Parathyroid adenoma (tissue), 2 donors: ENCODE measurements around the gene NOTCH1.

Experiments used
- H2AFZ ChIP-seq: fragments of 300-600 bp; sonication (generic); one replicate; pipeline ENCODE4 v1.7.0; 2017; ENCODE audit warnings: antibody characterized with exemption, mild to moderate bottlenecking
- H3K27ac ChIP-seq: fragments of 300-600 bp; sonication (generic); one replicate; pipeline ENCODE4 v1.7.0; 2017
- H3K27me3 ChIP-seq: fragments of 300-600 bp; sonication (generic); one replicate; pipeline ENCODE4 v1.7.0; 2017; ENCODE audit warnings: low read length; ENCODE audit not compliant: control insufficient read depth, insufficient read depth
- H3K36me3 ChIP-seq: fragments of 300-600 bp; sonication (generic); one replicate; pipeline ENCODE4 v1.7.0; 2017; ENCODE audit warnings: low read length; ENCODE audit not compliant: control insufficient read depth, insufficient read depth
- H3K4me1 ChIP-seq: fragments of 300-600 bp; sonication (generic); one replicate; pipeline ENCODE4 v1.7.0; 2017; ENCODE audit warnings: control low read depth
- H3K4me2 ChIP-seq: fragments of 300-600 bp; sonication (generic); one replicate; pipeline ENCODE4 v1.7.0; 2017; ENCODE audit warnings: low read length
- H3K4me3 ChIP-seq: fragments of 300-600 bp; sonication (generic); one replicate; pipeline ENCODE4 v1.7.0; 2017; ENCODE audit warnings: low read depth, low read length
- H3K79me2 ChIP-seq: fragments of 300-600 bp; sonication (generic); one replicate; pipeline ENCODE4 v1.7.0; 2017; ENCODE audit warnings: control low read depth
- H3K9ac ChIP-seq: fragments of 300-600 bp; sonication (generic); one replicate; pipeline ENCODE4 v1.7.0; 2017; ENCODE audit warnings: mild to moderate bottlenecking
- H3K9me3 ChIP-seq: fragments of 300-600 bp; sonication (generic); one replicate; pipeline ENCODE4 v1.7.0; 2017; ENCODE audit warnings: low read length; ENCODE audit not compliant: control insufficient read depth
- TF ChIP-seq, protein P1 (sequence below): fragments of 300-600 bp; sonication (generic); IDR thresholded peaks from one replicate; pipeline ENCODE4 v1.7.0; 2017; ENCODE audit warnings: antibody characterized with exemption, mild to moderate bottlenecking
- donor health status: primary hyperparathyroidism.

The NOTCH1 gene

DNA sequence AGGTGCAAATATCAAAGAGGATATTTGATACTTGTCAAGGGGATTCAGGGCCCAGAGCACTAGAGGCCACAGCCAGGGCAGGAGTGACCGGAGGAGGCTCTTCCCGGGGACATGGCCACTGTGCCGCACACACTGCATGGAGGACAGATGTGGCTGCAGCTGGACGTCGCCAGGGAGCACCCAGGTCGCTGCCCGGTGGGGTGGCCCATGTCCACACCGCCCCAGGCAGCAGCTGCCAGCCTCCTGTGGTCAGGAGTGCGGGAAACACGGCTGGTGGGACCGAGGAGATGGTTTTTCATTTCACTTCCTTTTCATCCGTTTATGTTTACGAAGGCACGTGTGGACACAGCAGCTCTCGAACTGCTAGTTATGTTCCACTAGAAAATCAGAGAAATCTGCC, 78.1 kb downstream of the NOTCH1 start:
- H3K4me1 ChIP-seq, result no peaks in the 10 kb centered on the region
- H3K9me3 ChIP-seq, result no peaks in the 10 kb centered on the region
- no peak overlapping the region for H3K4me3 ChIP-seq
- no peaks in the 10 kb centered on the region for H3K27me3 ChIP-seq
- H2AFZ ChIP-seq, result no peak overlapping the region
- no peaks in the 10 kb centered on the region for H3K36me3 ChIP-seq
- no peak overlapping the region for H3K4me2 ChIP-seq
- no peak overlapping the region for H3K27ac ChIP-seq
- peaks cover 4% of the 10 kb centered on the region for H3K79me2 ChIP-seq
- TF ChIP-seq, protein P1, sequence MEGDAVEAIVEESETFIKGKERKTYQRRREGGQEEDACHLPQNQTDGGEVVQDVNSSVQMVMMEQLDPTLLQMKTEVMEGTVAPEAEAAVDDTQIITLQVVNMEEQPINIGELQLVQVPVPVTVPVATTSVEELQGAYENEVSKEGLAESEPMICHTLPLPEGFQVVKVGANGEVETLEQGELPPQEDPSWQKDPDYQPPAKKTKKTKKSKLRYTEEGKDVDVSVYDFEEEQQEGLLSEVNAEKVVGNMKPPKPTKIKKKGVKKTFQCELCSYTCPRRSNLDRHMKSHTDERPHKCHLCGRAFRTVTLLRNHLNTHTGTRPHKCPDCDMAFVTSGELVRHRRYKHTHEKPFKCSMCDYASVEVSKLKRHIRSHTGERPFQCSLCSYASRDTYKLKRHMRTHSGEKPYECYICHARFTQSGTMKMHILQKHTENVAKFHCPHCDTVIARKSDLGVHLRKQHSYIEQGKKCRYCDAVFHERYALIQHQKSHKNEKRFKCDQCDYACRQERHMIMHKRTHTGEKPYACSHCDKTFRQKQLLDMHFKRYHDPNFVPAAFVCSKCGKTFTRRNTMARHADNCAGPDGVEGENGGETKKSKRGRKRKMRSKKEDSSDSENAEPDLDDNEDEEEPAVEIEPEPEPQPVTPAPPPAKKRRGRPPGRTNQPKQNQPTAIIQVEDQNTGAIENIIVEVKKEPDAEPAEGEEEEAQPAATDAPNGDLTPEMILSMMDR, result no peak
- H3K9ac ChIP-seq, result no peak overlapping the region

DNA sequence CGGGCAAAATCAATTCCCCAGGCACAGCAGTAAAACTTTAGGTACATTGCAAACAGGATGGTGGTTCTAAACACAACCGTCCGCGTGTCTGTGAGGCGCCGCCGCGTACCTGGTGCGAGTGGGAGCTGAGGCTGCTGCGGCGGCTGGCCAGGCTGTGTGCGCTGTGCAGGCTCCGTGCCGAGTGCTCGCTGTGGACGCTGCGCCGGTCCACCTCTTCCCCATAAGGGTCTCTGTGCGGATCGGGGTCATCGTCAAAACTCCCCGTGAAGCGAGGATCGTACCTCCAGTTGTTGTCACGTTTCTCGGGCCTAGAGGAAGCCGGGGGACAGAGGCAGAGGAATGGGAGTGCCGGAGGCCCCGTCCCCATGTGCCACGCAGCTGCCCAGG, 79.7 kb downstream of the NOTCH1 start:
- Histone ChIP-seq H2AFZ (no peak overlapping the region), H3K9me3 (no peaks in the 10 kb centered on the region), H3K4me2 (no peak overlapping the region), H3K27ac (no peak overlapping the region), H3K9ac (no peak overlapping the region), H3K4me3 (no peak overlapping the region), H3K27me3 (no peaks in the 10 kb centered on the region), H3K4me1 (no peaks in the 10 kb centered on the region), H3K79me2 (no peaks in the 10 kb centered on the region), H3K36me3 (no peaks in the 10 kb centered on the region)
- TF ChIP-seq, protein P1, result no peak

DNA sequence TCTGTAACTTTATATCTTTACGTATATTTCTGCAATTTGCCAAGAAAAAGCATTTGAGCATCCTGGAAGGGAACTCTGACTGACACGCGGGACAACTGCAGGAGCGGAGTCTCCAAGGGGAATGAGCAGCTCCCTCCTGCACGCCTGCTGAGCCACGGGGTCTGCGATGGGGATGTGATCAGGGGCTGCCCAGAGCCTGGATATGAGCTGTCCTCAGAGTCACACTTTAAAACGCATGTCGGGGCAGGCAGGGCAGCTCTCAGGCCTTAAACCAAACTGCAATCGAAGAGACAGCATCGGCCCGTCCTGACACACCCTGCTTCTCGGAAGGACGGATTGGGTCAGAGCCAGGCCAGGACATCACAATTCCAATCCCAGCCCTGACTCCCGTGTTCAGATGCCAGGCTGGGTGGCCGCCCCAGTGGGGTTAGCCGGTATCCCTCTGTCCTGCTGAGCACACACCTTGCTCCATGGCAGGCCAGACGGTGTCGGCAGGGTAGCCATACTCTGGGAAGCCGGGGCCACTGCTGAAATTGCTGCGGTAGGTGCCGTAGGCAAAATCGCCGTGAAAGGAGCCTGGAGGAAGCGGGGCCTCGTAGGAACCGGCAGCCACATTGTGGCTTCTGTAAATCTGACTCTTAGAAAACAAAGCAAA, 80.2 kb downstream of the NOTCH1 start:
- Histone ChIP-seq H3K36me3 (no peaks in the 10 kb centered on the region), H3K27me3 (no peaks in the 10 kb centered on the region), H3K79me2 (no peaks in the 10 kb centered on the region), H3K27ac (no peak overlapping the region), H3K9ac (no peak overlapping the region), H3K4me3 (no peak overlapping the region), H2AFZ (no peak overlapping the region), H3K4me1 (no peaks in the 10 kb centered on the region), H3K4me2 (no peak overlapping the region), H3K9me3 (no peaks in the 10 kb centered on the region)
- TF ChIP-seq, protein P1, result no peak

DNA sequence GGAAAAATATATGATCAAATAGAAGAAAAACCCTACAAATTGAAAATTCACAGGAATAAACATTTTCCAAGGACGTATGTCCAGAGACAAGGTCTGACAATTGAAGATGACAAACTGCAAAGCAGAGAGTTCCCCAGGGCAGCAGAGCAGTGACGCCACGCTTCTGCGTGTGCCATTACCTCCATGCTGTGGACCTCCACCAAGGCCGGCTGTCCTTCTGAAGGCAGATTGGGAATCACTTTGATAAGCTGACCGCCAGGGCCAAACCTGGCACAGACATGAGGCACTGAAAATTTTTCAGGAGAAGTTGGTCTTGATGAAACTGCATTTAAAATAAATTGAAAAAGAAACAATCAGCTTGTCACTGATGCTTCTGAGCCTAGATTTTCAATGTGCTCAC, 81.6 kb downstream of the NOTCH1 start:
- Histone ChIP-seq H3K36me3 (no peaks in the 10 kb centered on the region), H3K4me3 (no peak overlapping the region), H3K9me3 (no peaks in the 10 kb centered on the region), H3K4me2 (no peak overlapping the region), H3K79me2 (no peaks in the 10 kb centered on the region), H2AFZ (no peak overlapping the region), H3K9ac (no peak overlapping the region), H3K27ac (no peak overlapping the region), H3K4me1 (no peaks in the 10 kb centered on the region), H3K27me3 (no peaks in the 10 kb centered on the region)
- TF ChIP-seq, protein P1, result no peak

DNA sequence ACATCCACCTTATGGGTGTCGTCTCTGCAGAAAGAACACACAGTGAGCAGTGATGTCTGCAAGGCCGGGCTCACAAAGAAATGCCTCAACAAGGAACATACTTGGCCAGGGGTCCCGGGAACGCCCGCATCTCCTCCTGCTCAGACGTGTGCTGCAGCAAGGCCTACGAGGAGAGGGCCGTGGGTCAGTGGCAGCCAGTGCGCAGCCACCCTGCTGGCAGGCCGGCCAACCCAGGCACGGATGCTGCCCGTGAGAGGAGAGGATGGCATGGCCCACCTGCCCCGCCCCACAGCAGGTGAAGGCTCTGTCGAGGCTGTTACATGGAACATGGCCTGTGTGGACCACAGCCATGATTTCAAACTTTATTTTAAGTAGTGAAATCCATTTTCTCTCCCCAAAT, 82.3 kb downstream of the NOTCH1 start:
- H3K79me2 ChIP-seq, result no peaks in the 10 kb centered on the region
- no peak overlapping the region for H3K4me3 ChIP-seq
- H3K4me2 ChIP-seq, result no peak overlapping the region
- H3K27ac ChIP-seq, result no peak overlapping the region
- no peak overlapping the region for H2AFZ ChIP-seq
- no peaks in the 10 kb centered on the region for H3K4me1 ChIP-seq
- TF ChIP-seq, protein P1, result no peak
- no peaks in the 10 kb centered on the region for H3K36me3 ChIP-seq
- H3K9me3 ChIP-seq, result no peaks in the 10 kb centered on the region
- no peaks in the 10 kb centered on the region for H3K27me3 ChIP-seq
- H3K9ac ChIP-seq, result no peak overlapping the region
